MM.1S (cell line): ENCODE results near the gene LRMDA.

ENCODE experiments used
- DNase-seq: peaks from one replicate; pipeline ENCODE4 v3.0.0-alpha.2; 2015
- H2AFZ ChIP-seq: fragments of 300-600 bp; sonication (generic); 2 replicates; pipeline ENCODE4 v1.6.0; 2016; ENCODE audit warnings: antibody characterized with exemption, low read length
- H3F3A ChIP-seq: fragments of 300-600 bp; sonication (generic); 2 replicates; pipeline ENCODE4 v1.6.1; 2016; ENCODE audit warnings: mild to moderate bottlenecking, antibody characterized with exemption, low read length, moderate library complexity, mixed read lengths; ENCODE audit not compliant: insufficient read depth
- H3K27ac ChIP-seq: fragments of 300-600 bp; sonication (generic); 2 replicates; pipeline ENCODE4 v1.5.1; 2016; ENCODE audit warnings: mild to moderate bottlenecking, low read length
- H3K27me3 ChIP-seq: fragments of 300-600 bp; sonication (generic); replicated peaks from 2 replicates; pipeline ENCODE4 v1.6.0; 2016; ENCODE audit warnings: low read length; ENCODE audit not compliant: insufficient read depth
- H3K36me3 ChIP-seq: fragments of 300-600 bp; sonication (generic); replicated peaks from 2 replicates; pipeline ENCODE4 v1.6.1; 2016; ENCODE audit warnings: mild to moderate bottlenecking, low read length, mixed read lengths; ENCODE audit not compliant: insufficient read depth
- H3K4me1 ChIP-seq: fragments of 300-600 bp; sonication (generic); 2 replicates; pipeline ENCODE4 v1.6.1; 2016; ENCODE audit warnings: low read length, mixed read lengths
- H3K4me2 ChIP-seq: fragments of 300-600 bp; sonication (generic); 2 replicates; pipeline ENCODE4 v1.6.0; 2016; ENCODE audit warnings: low read depth, low read length
- H3K4me3 ChIP-seq: fragments of 300-600 bp; sonication (generic); 2 replicates; pipeline ENCODE4 v1.5.1; 2016; ENCODE audit warnings: low read length, mixed read lengths
- H3K79me2 ChIP-seq: fragments of 300-600 bp; sonication (generic); 2 replicates; pipeline ENCODE4 v1.6.1; 2016; ENCODE audit warnings: mixed run types, low read length, mixed read lengths
- H3K9ac ChIP-seq: fragments of 300-600 bp; sonication (generic); 2 replicates; pipeline ENCODE4 v1.6.1; 2016; ENCODE audit warnings: low read length, mixed read lengths
- H3K9me2 ChIP-seq: fragments of 300-600 bp; sonication (generic); replicated peaks from 2 replicates; pipeline ENCODE4 v1.6.1; 2016; ENCODE audit warnings: mild to moderate bottlenecking, low read length, mixed read lengths; ENCODE audit not compliant: insufficient read depth
- H3K9me3 ChIP-seq: fragments of 300-600 bp; sonication (generic); replicated peaks from 2 replicates; pipeline ENCODE4 v1.6.1; 2016; ENCODE audit warnings: mild to moderate bottlenecking, low read length, mixed read lengths; ENCODE audit not compliant: insufficient read depth
- H4K20me1 ChIP-seq: fragments of 300-600 bp; sonication (generic); 2 replicates; pipeline ENCODE4 v1.6.1; 2016; ENCODE audit warnings: mild to moderate bottlenecking, low read length, moderate library complexity, mixed read lengths; ENCODE audit not compliant: insufficient read depth
- CTCF ChIP-seq: fragments of 300-600 bp; sonication (generic); IDR thresholded peaks from 2 replicates; pipeline ENCODE4 v1.5.1; 2016; ENCODE audit warnings: antibody characterized with exemption, low read length, mixed read lengths
- EZH2 ChIP-seq: fragments of 300-600 bp; sonication (generic); optimal IDR thresholded peaks from 2 replicates; pipeline ENCODE3; 2017; ENCODE audit warnings: low read depth, mild to moderate bottlenecking, antibody characterized with exemption, low read length, mixed read lengths
- EZH2phosphoT487 ChIP-seq: fragments of 300-600 bp; sonication (generic); IDR thresholded peaks from 2 replicates; pipeline ENCODE4 v1.6.1; 2018; ENCODE audit warnings: antibody characterized with exemption, low read length

Gene LRMDA

GRCh38 chr10:76396134-76396533 is 964.7 kb downstream of the LRMDA start:
- Histone ChIP-seq H3K4me2 (no peak overlapping the region), H3K79me2 (no peaks in the 10 kb centered on the region), H3K27me3 (no peaks in the 10 kb centered on the region), H3K9me2 (no peaks in the 10 kb centered on the region), H3K4me1 (no peaks in the 10 kb centered on the region), H3K4me3 (no peak overlapping the region), H2AFZ (no peak overlapping the region), H4K20me1 (no peaks in the 10 kb centered on the region), H3K9ac (no peak overlapping the region), H3F3A (no peaks in the 10 kb centered on the region), H3K9me3 (no peaks in the 10 kb centered on the region), H3K27ac (no peak overlapping the region), H3K36me3 (no peaks in the 10 kb centered on the region)
- TF ChIP-seq EZH2phosphoT487, result no peak
- TF ChIP-seq EZH2, result no peak
- no peak for TF ChIP-seq CTCF
- no peak for DNase-seq

GRCh38 chr10:76397181-76398042 is 966.0 kb downstream of the LRMDA start:
- H3K9ac ChIP-seq, result no peak overlapping the region
- H2AFZ ChIP-seq, result no peak overlapping the region
- no peaks in the 10 kb centered on the region for H3K36me3 ChIP-seq
- H3K27me3 ChIP-seq, result no peaks in the 10 kb centered on the region
- no peak overlapping the region for H3K27ac ChIP-seq
- H3K79me2 ChIP-seq, result no peaks in the 10 kb centered on the region
- H4K20me1 ChIP-seq, result no peaks in the 10 kb centered on the region
- no peak for DNase-seq
- H3K9me3 ChIP-seq, result no peaks in the 10 kb centered on the region
- no peaks in the 10 kb centered on the region for H3K9me2 ChIP-seq
- no peak overlapping the region for H3K4me2 ChIP-seq
- H3K4me3 ChIP-seq, result no peak overlapping the region
- H3F3A ChIP-seq, result no peaks in the 10 kb centered on the region
- TF ChIP-seq EZH2 (no peak), EZH2phosphoT487 (no peak), CTCF (no peak)
- no peaks in the 10 kb centered on the region for H3K4me1 ChIP-seq

- Histone ChIP-seq H3K79me2 (no peaks in the 10 kb centered on the region), H3K4me1 (no peaks in the 10 kb centered on the region), H3K4me3 (no peak overlapping the region), H3F3A (no peaks in the 10 kb centered on the region), H3K4me2 (no peak overlapping the region), H3K9ac (no peak overlapping the region), H3K27me3 (no peaks in the 10 kb centered on the region), H3K27ac (no peak overlapping the region), H2AFZ (no peak overlapping the region), H3K9me2 (no peaks in the 10 kb centered on the region), H3K36me3 (no peaks in the 10 kb centered on the region), H4K20me1 (no peaks in the 10 kb centered on the region), H3K9me3 (no peaks in the 10 kb centered on the region)
- no peak for TF ChIP-seq EZH2
- TF ChIP-seq EZH2phosphoT487, result no peak
- TF ChIP-seq CTCF, result no peak
- no peak for DNase-seq
Measured at GRCh38 chr10:76398043-76398710, 966.8 kb downstream of the LRMDA start.
